GM18951 (cell line): ENCODE measurements around the gene GARS1.

ENCODE experiments used
- POLR2A ChIP-seq: IDR thresholded peaks from 4 replicates; pipeline ENCODE4 v1.6.1; 2011; ENCODE audit warnings: mild to moderate bottlenecking; ENCODE audit not compliant: insufficient read length, insufficient read depth; ENCODE audit errors: extremely low read depth
- in situ Hi-C: fragments of 300-500 bp; cut with MboI; formaldehyde crosslinking; loops from one replicate; pipeline ENCODE4 v1.12.0; 2022; ENCODE audit warnings: low sequenced_read_pairs, mixed read lengths, inconsistent platforms; ENCODE audit not compliant: unreplicated experiment

The GARS1 gene

DNA sequence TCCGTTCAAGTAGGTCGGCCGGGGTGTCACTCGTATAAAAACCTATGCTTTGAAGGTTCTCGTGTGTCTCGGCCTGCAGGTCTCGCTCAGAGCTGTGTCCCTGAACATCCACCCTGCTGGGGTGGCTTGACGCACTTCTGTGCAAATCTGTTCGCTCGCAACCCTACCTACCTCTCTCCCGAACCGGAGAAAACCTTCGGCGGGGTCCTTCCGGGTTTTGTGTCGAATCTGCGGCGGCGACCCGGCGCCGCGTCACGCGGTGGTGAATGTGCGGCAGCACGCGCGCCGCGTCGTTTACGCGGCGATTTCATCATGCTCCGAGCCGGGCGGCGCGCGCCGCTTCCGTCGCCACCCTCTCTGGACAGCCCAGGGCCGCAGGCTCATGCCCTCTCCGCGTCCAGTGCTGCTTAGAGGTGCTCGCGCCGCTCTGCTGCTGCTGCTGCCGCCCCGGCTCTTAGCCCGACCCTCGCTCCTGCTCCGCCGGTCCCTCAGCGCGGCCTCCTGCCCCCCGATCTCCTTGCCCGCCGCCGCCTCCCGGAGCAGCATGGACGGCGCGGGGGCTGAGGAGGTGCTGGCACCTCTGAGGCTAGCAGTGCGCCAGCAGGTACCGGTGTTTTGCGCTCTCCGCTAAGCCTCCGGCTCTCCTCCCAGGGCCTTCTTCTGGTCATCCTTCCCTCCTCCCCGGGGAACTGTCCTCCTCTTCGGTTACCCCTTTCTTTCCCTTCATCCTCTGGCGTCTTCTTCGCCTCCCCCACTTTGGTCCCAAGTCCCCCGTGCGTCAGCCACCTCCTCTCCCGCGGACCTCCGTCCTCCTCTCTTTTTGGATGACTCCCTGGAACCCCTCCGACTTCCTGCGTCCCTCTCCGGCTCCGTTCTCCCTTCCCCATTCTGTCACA, at the start of gene GARS1:
Gene GARS1, plus strand, starts transcription at position 339 of the 896 bp plus-strand sequence. Its CDS starts 44 bp downstream, at position 383.
- in situ Hi-C loops, result no loop called here
- TF ChIP-seq POLR2A, result peak; percentile 93

- in situ Hi-C loops, result no loop called here
- no peak for TF ChIP-seq POLR2A
Observed at GRCh38 chr7:30545791-30546555, 48.7 kb upstream of the GARS1 start.

DNA sequence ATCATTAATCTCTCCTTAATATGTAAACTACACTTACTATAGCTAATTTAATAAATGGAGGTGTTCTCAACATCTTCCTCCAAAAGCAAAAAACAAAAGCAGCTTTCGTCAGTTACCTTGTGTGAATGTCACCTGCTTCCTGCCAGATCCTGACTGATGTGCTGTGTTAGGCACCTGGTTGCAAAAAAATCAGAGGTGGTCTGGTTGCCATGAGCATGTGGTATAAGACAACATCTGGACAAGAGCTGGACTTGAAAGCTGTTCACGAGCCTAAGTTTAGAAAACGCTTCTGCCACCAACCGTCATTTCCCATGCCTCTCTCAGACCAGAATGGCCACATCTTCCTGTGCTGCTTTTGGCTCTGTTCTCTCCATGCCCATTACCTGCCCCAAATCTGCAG, 48.1 kb upstream of the GARS1 start:
- TF ChIP-seq POLR2A, result no peak
- in situ Hi-C loops, result no loop called here

GRCh38 chr7:30548845-30549244, 45.8 kb upstream of the GARS1 start:
- TF ChIP-seq POLR2A, result no peak
- in situ Hi-C loops, result no loop called here

DNA sequence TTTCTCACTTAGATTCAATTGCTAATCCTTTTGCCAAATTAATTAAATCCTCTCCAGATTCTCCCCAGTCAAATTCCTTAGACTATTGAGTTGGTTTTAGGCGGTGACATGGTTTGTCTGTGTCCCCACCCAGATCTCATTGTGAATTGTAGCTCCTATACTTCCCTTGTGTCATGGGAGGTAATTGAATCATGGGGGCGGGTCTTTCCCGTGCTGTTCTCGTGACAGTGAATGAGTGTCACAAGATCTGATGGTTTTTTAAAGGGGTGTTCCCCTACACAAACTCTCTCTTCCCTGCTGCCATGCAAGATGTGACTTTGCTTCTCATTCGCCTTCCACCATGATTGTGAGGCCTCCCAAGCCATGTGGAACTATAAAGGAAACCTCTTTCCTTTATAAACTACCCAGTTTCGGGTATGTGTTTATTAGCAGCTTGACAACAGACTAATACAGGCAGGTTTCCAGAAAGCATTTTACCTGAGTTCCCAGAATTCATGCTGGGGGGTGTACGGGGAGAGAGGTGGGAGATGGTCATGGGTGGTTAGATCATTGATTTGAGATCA, 44.7 kb upstream of the GARS1 start:
- no peak for TF ChIP-seq POLR2A
- in situ Hi-C loops, result loop anchor here (25.0 kb wide), 1 partner anchor 288 kb away; no protein-coding TSS in a partner anchor

DNA sequence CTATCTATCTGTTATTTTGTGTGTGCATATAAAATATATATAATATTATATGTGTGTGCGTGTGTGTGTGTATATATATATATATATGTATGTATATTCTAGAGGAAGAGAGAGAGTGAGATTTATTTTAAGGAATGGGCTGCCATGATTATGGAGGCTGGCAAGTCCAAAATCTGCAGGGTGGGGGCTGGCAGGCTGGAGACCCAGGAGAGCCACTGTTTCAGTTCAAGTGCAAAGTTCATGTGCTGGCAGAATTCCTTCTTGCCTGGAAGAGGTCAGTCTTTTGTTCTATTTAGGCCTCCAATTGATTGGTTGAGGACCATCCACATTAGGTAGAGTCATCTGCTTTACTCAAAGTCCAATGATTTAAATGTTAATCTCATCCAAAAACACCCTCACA, 42.3 kb upstream of the GARS1 start:
- no peak for TF ChIP-seq POLR2A
- in situ Hi-C loops, result loop anchor here (25.0 kb wide), 1 partner anchor 290 kb away; no protein-coding TSS in a partner anchor

DNA sequence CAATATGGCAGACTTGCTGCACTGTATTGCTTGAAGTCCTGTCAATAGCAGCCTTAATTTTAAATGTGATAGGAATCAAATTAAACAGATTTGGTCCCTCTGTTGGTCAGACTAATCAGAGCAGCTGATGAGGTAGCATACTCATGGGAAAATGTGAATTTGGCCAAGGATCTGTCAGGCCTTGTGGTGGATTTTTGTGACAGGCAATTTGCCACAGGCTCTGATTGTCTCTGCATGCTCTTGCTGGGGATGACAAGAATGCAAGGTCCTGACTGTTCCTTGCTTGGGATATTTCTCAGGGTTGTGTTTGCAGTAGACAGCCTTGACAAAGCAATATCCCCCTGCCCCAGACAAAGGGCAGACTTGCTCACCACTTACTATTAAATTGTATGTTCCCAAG, 41.5 kb upstream of the GARS1 start:
- in situ Hi-C loops, result loop anchor here (25.0 kb wide), 1 partner anchor 291 kb away; no protein-coding TSS in a partner anchor
- no peak for TF ChIP-seq POLR2A

GRCh38 chr7:30553546-30553945, 41.1 kb upstream of the GARS1 start:
- no peak for TF ChIP-seq POLR2A
- in situ Hi-C loops, result loop anchor here (25.0 kb wide), 1 partner anchor 291 kb away; no protein-coding TSS in a partner anchor

DNA sequence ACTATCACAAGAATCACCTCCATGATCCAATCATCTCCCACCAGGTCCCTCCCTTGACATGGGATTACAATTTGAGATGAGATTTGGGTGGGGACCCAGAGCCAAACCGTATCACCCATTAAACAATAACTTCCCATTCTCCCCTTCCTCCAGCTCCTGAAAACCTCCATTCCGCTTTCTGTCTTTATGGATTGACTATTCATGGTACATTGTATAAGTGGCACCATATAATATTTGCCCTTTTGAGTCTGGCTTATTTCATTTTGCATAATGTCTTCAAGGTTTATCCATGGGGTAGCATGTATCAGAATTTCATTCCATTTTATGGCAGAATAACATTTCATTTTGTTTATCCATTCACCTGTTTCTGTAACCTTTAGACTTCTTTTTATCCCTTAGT, 39.2 kb upstream of the GARS1 start:
- in situ Hi-C loops, result loop anchor here (25.0 kb wide), 1 partner anchor 293 kb away; no protein-coding TSS in a partner anchor
- no peak for TF ChIP-seq POLR2A

DNA sequence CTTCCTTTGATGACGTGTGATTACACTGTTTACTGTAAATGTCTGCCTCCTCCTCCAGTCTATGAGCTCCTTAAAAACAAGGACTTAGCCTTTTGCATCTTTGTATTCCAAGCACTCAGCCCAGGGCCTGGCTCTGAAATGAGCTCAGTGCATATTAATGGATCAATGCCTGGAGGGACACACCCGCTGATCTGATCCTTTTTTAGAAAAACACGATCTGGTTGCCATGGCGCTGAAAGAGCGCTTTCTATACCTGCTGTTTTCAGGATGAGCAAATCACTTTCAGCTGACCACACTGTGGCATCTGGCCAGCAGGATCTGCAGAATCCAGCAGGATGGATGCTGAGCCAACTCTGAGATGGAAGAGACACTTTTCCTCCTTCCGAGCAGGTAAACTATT, 37.8 kb upstream of the GARS1 start:
- no peak for TF ChIP-seq POLR2A
- in situ Hi-C loops, result loop anchor here (25.0 kb wide), 1 partner anchor 295 kb away; no protein-coding TSS in a partner anchor

- TF ChIP-seq POLR2A, result no peak
- in situ Hi-C loops, result loop anchor here (25.0 kb wide), 1 partner anchor 295 kb away; no protein-coding TSS in a partner anchor
Observed at GRCh38 chr7:30557245-30557644, 37.4 kb upstream of the GARS1 start.

- TF ChIP-seq POLR2A, result no peak
- in situ Hi-C loops, result loop anchor here (25.0 kb wide), 1 partner anchor 297 kb away; no protein-coding TSS in a partner anchor
Observed at GRCh38 chr7:30559611-30560010, 35.1 kb upstream of the GARS1 start.

GRCh38 chr7:30561389-30561788, 33.3 kb upstream of the GARS1 start:
- in situ Hi-C loops, result loop anchor here (25.0 kb wide), 1 partner anchor 299 kb away; no protein-coding TSS in a partner anchor

More at GRCh38 chr7:30561389-30561788, 33.3 kb upstream of the GARS1 start:
- no peak for TF ChIP-seq POLR2A
